Islet of Langerhans (tissue), 1 donor: ENCODE measurements around the gene MOK.

Experiments
- FAIRE-seq: peaks from one replicate; lab custom pipeline; 2011; peaks lifted over from hg19 to GRCh38; lab: Jason Lieb, UNC

MOK gene

GRCh38 chr14:102223682-102224081 lies 81.3 kb downstream of the MOK start:
- FAIRE-seq = no peak

- FAIRE-seq = no peak
Observed at GRCh38 chr14:102222751-102223150, 82.2 kb downstream of the MOK start.

GRCh38 chr14:102222009-102222575 lies 82.9 kb downstream of the MOK start:
- no peak for FAIRE-seq

DNA sequence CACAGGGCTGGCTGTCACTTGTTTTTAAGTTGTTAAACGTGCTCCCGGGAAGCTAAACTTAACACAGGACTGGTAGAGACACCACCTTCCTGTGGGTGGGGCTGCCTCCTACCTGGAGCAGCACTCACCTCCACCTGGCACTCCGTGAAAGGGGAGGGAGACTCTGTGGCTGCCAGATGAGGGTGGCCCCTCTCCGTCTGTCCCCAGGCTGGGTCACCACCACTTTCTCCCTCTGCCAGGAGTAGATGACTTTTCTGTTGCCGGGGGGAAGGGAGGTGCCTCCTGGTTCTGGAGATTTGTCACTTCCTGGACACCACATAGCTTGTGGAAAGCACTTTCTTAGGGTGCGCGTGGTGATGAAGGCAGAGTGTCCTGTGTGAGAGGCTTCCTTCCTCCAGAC lies 83.9 kb downstream of the MOK start:
- FAIRE-seq = no peak

GRCh38 chr14:102220031-102220430 lies 84.9 kb downstream of the MOK start:
- FAIRE-seq = no peak

DNA sequence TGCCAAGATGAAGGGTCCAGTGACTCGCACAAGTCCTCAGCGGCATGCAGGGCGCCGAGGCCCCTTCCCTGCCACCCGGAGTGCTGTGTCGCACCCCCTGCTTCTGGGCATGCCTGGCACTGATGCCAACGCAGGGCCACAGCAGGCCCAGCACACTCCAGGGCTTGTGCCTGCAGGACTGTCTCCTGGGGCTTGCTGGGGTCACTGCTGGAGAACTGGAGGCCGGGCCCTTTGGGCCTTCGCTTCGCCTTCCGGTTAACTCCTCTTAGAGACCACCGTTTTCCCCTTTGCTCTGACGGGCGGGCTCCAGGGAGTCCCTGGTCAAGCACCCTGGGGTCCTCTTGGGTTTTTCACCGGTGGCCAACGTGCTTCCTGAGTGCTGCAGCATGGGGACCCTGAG lies 85.6 kb downstream of the MOK start:
- FAIRE-seq = no peak

- FAIRE-seq = no peak
Observed at GRCh38 chr14:102218688-102219087, 86.3 kb downstream of the MOK start.

- no peak for FAIRE-seq
Observed at GRCh38 chr14:102217987-102218421, 87.0 kb downstream of the MOK start.

- no peak for FAIRE-seq
Observed at GRCh38 chr14:102217399-102217798, 87.6 kb downstream of the MOK start.

GRCh38 chr14:102215576-102216250 lies 89.3 kb downstream of the MOK start:
- no peak for FAIRE-seq

- FAIRE-seq = no peak
Observed at GRCh38 chr14:102215071-102215470, 89.9 kb downstream of the MOK start.

DNA sequence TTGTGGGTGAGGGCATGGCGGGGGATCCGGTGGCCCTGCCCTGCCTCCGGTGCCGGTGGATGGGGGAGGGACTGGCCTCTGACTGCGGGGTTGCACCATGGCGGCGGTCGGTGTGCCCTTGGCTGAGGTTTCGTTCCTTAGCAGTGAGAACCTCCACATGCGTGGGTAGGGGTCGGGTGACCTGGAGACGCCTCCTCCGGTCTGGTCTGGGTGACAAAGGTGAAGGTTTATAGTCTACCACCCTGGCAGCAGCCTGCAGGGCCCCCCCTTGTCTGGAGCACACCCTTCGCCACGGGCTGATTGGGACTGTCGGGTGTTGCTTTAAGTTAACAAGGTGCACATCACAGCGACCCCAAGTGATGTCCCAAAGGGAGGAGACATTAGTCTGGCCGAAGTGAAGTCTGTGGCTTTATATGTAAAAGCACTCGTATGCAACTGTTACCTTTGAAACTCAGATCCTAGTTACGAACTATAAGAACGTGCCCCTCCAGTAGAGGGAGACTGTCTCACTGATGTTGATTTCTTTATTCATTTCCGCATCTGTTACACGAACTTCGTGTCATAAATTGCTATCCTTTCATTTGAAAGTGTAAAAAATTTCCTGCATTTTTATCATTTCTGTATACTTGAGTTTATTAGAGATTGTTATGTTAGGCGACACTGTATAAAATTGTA lies 90.8 kb downstream of the MOK start:
- no peak for FAIRE-seq

GRCh38 chr14:102213470-102213869 lies 91.5 kb downstream of the MOK start:
- FAIRE-seq = no peak

GRCh38 chr14:102212845-102213244 lies 92.1 kb downstream of the MOK start:
- FAIRE-seq = no peak

- no peak for FAIRE-seq
Observed at GRCh38 chr14:102212356-102212755, 92.6 kb downstream of the MOK start.

- FAIRE-seq = no peak
Observed at GRCh38 chr14:102211240-102211639, 93.7 kb downstream of the MOK start.

- no peak for FAIRE-seq
Observed at GRCh38 chr14:102210421-102211042, 94.4 kb downstream of the MOK start.

GRCh38 chr14:102209224-102209966 lies 95.6 kb downstream of the MOK start:
- no peak for FAIRE-seq

DNA sequence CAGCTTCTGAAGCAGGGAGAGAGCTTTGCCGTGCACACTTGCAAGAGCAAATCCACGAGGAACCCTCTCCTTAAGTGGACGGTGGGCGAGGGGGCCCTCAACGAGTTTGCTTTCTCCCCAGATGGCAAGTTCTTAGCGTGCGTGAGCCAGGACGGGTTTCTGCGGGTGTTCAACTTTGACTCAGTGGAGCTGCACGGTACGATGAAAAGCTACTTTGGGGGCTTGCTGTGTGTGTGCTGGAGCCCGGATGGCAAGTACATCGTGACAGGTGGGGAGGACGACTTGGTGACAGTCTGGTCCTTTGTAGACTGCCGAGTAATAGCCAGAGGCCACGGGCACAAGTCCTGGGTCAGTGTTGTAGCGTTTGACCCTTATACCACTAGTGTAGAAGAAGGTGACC lies 96.2 kb downstream of the MOK start:
- no peak for FAIRE-seq

- FAIRE-seq = no peak
Observed at GRCh38 chr14:102207831-102208365, 97.1 kb downstream of the MOK start.

DNA sequence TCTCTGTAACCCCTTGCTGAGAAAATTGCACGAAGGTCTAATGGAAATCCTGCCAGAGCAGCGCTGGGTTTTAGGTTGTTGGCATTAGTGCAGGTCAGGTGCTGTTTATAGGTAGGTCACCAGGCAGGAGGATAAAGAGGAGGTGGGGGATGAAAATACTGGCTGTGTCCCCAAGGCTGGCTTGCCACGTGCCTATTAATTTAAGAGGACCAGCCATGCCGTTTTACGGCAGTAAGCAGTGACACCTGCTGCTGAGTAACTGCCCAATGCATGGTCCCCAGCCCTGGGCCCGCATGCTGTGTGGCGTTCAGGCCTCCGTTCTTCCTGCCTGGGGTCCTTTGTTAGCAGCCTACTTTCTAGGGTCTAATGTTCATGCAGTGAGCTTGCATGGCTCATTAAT lies 98.0 kb downstream of the MOK start:
- FAIRE-seq = no peak

DNA sequence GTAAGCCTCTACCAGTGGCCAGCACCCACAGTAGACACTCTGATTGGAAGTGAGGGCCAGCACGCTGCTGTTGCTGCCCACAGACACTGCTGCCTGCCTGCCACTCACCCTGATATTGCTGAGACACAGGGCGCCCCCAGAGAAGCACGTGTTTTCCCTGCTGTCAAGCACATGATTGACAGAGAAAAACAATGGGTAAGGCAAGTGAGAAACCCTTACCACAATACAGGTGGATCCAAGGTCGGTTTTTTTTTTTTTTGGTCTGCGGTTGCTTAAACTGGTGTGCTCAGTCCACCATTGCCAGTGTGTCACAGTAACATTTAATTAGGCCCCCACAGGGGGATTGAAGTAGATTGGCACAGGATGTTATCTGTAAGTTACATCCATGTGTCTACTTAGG lies 99.4 kb downstream of the MOK start:
- no peak for FAIRE-seq
